ENCODE results near the gene SERP2. TPM values are rescaled to one million over a fixed set of nuclear protein-coding genes. Genes with fewer than 3 reads are reported as not detected.

Gene SERP2
- total RNA-seq, 1 donor: 5.6 TPM

DNA sequence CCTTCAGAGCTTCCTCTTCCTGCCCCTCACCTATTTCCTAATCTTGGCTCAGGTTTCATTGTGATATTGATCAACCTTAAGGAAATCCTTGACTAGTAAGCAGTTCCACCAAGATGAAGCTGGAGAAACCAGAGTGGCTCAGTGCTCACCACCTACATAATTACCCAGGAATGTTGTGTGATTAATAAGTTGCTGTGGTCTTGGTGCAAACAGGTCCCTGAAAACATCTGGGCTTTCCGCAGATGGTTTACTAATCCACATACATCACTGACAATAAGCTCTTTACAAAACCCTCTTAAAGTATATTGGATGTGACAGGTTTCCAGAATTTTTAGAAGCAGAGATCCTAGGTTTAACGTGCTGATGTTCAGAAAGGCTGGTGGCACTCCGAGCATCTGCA, 8.6 kb upstream of the SERP2 start:
- TF ChIP-seq, protein P1, sequence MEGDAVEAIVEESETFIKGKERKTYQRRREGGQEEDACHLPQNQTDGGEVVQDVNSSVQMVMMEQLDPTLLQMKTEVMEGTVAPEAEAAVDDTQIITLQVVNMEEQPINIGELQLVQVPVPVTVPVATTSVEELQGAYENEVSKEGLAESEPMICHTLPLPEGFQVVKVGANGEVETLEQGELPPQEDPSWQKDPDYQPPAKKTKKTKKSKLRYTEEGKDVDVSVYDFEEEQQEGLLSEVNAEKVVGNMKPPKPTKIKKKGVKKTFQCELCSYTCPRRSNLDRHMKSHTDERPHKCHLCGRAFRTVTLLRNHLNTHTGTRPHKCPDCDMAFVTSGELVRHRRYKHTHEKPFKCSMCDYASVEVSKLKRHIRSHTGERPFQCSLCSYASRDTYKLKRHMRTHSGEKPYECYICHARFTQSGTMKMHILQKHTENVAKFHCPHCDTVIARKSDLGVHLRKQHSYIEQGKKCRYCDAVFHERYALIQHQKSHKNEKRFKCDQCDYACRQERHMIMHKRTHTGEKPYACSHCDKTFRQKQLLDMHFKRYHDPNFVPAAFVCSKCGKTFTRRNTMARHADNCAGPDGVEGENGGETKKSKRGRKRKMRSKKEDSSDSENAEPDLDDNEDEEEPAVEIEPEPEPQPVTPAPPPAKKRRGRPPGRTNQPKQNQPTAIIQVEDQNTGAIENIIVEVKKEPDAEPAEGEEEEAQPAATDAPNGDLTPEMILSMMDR (IDR thresholded peaks at IDR 0.05; ENCODE audit: insufficient read depth, low read depth, low read length): no peak
- H3K4me3 ChIP-seq (ENCODE audit: low read depth, low read length): no peak overlapping the region
- DNase-seq (ENCODE audit: low read depth): peak; percentile 51

GRCh38 chr13:44365899-44366298, 7.7 kb upstream of the SERP2 start:
- DNase-seq (ENCODE audit: low read depth): no peak
- TF ChIP-seq, protein P1 (IDR thresholded peaks at IDR 0.05; ENCODE audit: insufficient read depth, low read depth, low read length): no peak
- no peak overlapping the region for H3K4me3 ChIP-seq (ENCODE audit: low read depth, low read length)

- no peak overlapping the region for H3K4me3 ChIP-seq (ENCODE audit: low read depth, low read length)
- DNase-seq (ENCODE audit: low read depth): peak; percentile 95
- TF ChIP-seq, protein P1 (IDR thresholded peaks at IDR 0.05; ENCODE audit: insufficient read depth, low read depth, low read length): no peak
Measured at GRCh38 chr13:44368062-44368591, 5.5 kb upstream of the SERP2 start.

DNA sequence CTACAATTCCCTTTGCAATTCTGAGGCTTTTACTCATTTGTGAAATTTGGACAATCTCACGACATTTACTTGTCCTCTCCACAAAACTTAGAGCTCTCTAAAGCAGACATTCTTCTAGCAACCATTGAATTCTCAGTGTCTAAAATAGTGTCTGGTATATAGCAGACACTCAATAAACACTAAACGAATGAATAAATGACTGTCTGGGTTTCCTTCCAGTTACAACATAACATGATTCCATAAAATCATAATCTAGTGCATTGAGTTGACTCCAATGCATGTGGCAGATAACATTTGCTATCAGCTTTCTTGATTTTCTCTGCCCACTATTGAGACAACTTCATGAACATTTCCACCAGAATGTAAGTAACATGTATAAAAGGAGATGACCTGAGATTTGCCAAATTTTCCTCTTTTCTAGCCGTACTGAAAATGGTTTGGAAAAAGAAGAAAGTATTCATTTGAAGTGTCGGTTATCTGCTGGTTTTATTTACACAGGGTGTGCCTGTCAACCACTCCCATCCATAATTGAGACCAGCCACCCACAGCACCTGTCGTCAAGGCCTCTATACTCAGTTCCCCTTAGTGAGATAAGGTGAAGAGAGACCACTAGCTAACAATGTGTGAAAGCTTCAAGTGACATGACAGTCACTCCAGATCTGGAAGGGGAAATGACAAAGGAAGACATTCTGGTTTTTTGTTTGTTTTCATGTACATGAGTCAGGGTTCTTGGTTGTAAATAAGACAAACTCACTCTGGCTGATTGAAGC, 4.8 kb upstream of the SERP2 start:
- no peak overlapping the region for H3K4me3 ChIP-seq (ENCODE audit: low read depth, low read length)
- TF ChIP-seq, protein P1 (IDR thresholded peaks at IDR 0.05; ENCODE audit: insufficient read depth, low read depth, low read length): no peak
- DNase-seq (ENCODE audit: low read depth): peak; percentile 58

GRCh38 chr13:44371421-44371820, 2.2 kb upstream of the SERP2 start:
- DNase-seq (ENCODE audit: low read depth): no peak
- TF ChIP-seq, protein P1 (IDR thresholded peaks at IDR 0.05; ENCODE audit: insufficient read depth, low read depth, low read length): no peak
- H3K4me3 ChIP-seq (ENCODE audit: low read depth, low read length): no peak overlapping the region

- H3K4me3 ChIP-seq (ENCODE audit: low read depth, low read length): peak overlapping the region; percentile 58
- TF ChIP-seq, protein P1 (IDR thresholded peaks at IDR 0.05; ENCODE audit: insufficient read depth, low read depth, low read length): no peak
- DNase-seq (ENCODE audit: low read depth): no peak
Measured at GRCh38 chr13:44373247-44373600, 400 bp upstream of the SERP2 start.

All from fibroblast of villous mesenchyme (primary cell).